A673 (cell line): ENCODE results near the gene DCK.

Experiments
- CTCF ChIP-seq: fragments of 300-800, 200-600 bp; sonication (generic); conservative IDR thresholded peaks from 2 replicates; pipeline ENCODE4 v1.5.1; 2017; ENCODE audit warnings: low read depth, mild to moderate bottlenecking, antibody characterized with exemption, low read length, moderate library complexity, mixed read lengths
- EZH2 ChIP-seq: fragments of 200-600 bp; sonication (generic); IDR thresholded peaks from 2 replicates; pipeline ENCODE4 v1.6.1; 2017; ENCODE audit warnings: borderline replicate concordance, low read depth, mild to moderate bottlenecking, mixed read lengths, antibody characterized with exemption, low read length; ENCODE audit not compliant: poor library complexity, severe bottlenecking

- TF ChIP-seq CTCF, result no peak
- no peak for TF ChIP-seq EZH2
These were observed 27.2 kb downstream of the DCK start for GRCh38 chr4:71020611-71021010.
